SK-N-SH treated with all-trans-retinoic acid at 6 μM for 48 hours (cell line): ENCODE results near the gene TTC16.

Experiments used
- ATAC-seq: fragments of 200-7000 bp; cut with Tn5 transposase; 3 replicates; pipeline ENCODE4 v1.9.1; 2020; ENCODE audit warnings: mild to moderate bottlenecking, moderate library complexity
- ARNTL ChIP-seq: fragments of 450-650 bp; formaldehyde crosslinking; IDR thresholded peaks from 2 replicates; pipeline ENCODE4 v1.5.0; 2020; ENCODE audit warnings: low read depth, mild to moderate bottlenecking, moderate library complexity, borderline replicate concordance
- BACH2 ChIP-seq: fragments of 250-450 bp; sonication (Bioruptor Pico); IDR thresholded peaks from 2 replicates; pipeline ENCODE4 v1.9.0; 2021; ENCODE audit warnings: mild to moderate bottlenecking, borderline replicate concordance
- ESRRG ChIP-seq: fragments of 250-450 bp; sonication (Bioruptor Pico); IDR thresholded peaks from 2 replicates; pipeline ENCODE4 v1.6.1; 2021; ENCODE audit warnings: mild to moderate bottlenecking
- GLIS3 ChIP-seq: fragments of 250-450 bp; sonication (Bioruptor Pico); IDR thresholded peaks from 2 replicates; pipeline ENCODE4 v1.5.0; 2020; ENCODE audit warnings: mild to moderate bottlenecking, moderate library complexity
- OSR1 ChIP-seq: fragments of 250-450 bp; sonication (Bioruptor Pico); IDR thresholded peaks from 2 replicates; pipeline ENCODE4 v1.8.0; 2022; ENCODE audit warnings: moderate library complexity, mild to moderate bottlenecking, inconsistent platforms
- PPARA ChIP-seq: fragments of 250-450 bp; sonication (Bioruptor Pico); IDR thresholded peaks from 2 replicates; pipeline ENCODE4 v1.5.0; 2020; ENCODE audit warnings: mild to moderate bottlenecking, borderline replicate concordance
- RARB ChIP-seq: fragments of 250-450 bp; sonication (Bioruptor Pico); IDR thresholded peaks from 2 replicates; pipeline ENCODE4 v1.8.0; 2021; ENCODE audit warnings: mild to moderate bottlenecking, moderate library complexity
- SNAI2 ChIP-seq: fragments of 250-450 bp; sonication (Bioruptor Pico); IDR thresholded peaks from 2 replicates; pipeline ENCODE4 v1.5.0; 2020; ENCODE audit warnings: mild to moderate bottlenecking, moderate library complexity
- TSHZ2 ChIP-seq: fragments of 250-450 bp; sonication (Bioruptor Pico); IDR thresholded peaks from 2 replicates; pipeline ENCODE4 v1.5.0; 2020; ENCODE audit warnings: mild to moderate bottlenecking, moderate library complexity
- ZC3H10 ChIP-seq: fragments of 250-450 bp; sonication (Bioruptor Pico); IDR thresholded peaks from 2 replicates; pipeline ENCODE4 v1.5.1; 2021; ENCODE audit warnings: mild to moderate bottlenecking, moderate library complexity
- ZFP30 ChIP-seq: fragments of 450-650 bp; formaldehyde crosslinking; IDR thresholded peaks from 2 replicates; pipeline ENCODE4 v1.5.0; 2022; ENCODE audit warnings: mild to moderate bottlenecking, moderate library complexity
- ZNF70 ChIP-seq: fragments of 450-650 bp; formaldehyde crosslinking; IDR thresholded peaks from 2 replicates; pipeline ENCODE4 v1.5.0; 2020; ENCODE audit warnings: mild to moderate bottlenecking, moderate library complexity
- ZNF8 ChIP-seq: fragments of 450-650 bp; formaldehyde crosslinking; IDR thresholded peaks from 2 replicates; pipeline ENCODE4 v1.5.0; 2020; ENCODE audit warnings: mild to moderate bottlenecking, moderate library complexity
- TF ChIP-seq, protein P1 (sequence below): fragments of 250-450 bp; sonication (Bioruptor Pico); IDR thresholded peaks from 2 replicates; pipeline ENCODE4 v1.8.0; 2021; ENCODE audit warnings: low read depth, mild to moderate bottlenecking, moderate library complexity, borderline replicate concordance
- TF ChIP-seq, protein P2 (sequence below): fragments of 250-450 bp; sonication (Bioruptor Pico); IDR thresholded peaks from 2 replicates; pipeline ENCODE4 v1.5.1; 2021; ENCODE audit warnings: mild to moderate bottlenecking, moderate library complexity

Gene TTC16

GRCh38 chr9:127680226-127680625 lies 35.7 kb upstream of the TTC16 start:
- no peak for TF ChIP-seq ZNF70 (CRISPR knock-in tag)
- no peak for TF ChIP-seq BACH2 (CRISPR knock-in tag)
- ATAC-seq: no peak

- TF ChIP-seq BACH2 (CRISPR knock-in tag) (no peak), SNAI2 (CRISPR knock-in tag) (no peak), ZC3H10 (no peak), ZNF8 (no peak), GLIS3 (CRISPR knock-in tag) (no peak), ZFP30 (CRISPR knock-in tag) (no peak), ESRRG (CRISPR knock-in tag) (no peak)
- TF ChIP-seq, protein P1, sequence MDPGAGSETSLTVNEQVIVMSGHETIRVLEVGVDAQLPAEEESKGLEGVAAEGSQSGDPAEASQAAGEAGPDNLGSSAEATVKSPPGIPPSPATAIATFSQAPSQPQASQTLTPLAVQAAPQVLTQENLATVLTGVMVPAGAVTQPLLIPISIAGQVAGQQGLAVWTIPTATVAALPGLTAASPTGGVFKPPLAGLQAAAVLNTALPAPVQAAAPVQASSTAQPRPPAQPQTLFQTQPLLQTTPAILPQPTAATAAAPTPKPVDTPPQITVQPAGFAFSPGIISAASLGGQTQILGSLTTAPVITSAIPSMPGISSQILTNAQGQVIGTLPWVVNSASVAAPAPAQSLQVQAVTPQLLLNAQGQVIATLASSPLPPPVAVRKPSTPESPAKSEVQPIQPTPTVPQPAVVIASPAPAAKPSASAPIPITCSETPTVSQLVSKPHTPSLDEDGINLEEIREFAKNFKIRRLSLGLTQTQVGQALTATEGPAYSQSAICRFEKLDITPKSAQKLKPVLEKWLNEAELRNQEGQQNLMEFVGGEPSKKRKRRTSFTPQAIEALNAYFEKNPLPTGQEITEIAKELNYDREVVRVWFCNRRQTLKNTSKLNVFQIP (CRISPR knock-in tag): no peak
- ATAC-seq: no peak
These were observed 35.0 kb upstream of the TTC16 start for GRCh38 chr9:127680846-127681245.

- no peak for ATAC-seq
- no peak for TF ChIP-seq ZNF70 (CRISPR knock-in tag)
These were observed 33.3 kb upstream of the TTC16 start for GRCh38 chr9:127682351-127683136.

GRCh38 chr9:127683723-127684122 lies 32.2 kb upstream of the TTC16 start:
- TF ChIP-seq RARB: no peak
- no peak for TF ChIP-seq TSHZ2 (CRISPR knock-in tag)
- TF ChIP-seq ARNTL: no peak
- TF ChIP-seq OSR1 (CRISPR knock-in tag): no peak
- no peak for ATAC-seq

- TF ChIP-seq OSR1 (CRISPR knock-in tag): no peak
- ATAC-seq: peak; percentile 67
These were observed 31.3 kb upstream of the TTC16 start for GRCh38 chr9:127684576-127684975.

DNA sequence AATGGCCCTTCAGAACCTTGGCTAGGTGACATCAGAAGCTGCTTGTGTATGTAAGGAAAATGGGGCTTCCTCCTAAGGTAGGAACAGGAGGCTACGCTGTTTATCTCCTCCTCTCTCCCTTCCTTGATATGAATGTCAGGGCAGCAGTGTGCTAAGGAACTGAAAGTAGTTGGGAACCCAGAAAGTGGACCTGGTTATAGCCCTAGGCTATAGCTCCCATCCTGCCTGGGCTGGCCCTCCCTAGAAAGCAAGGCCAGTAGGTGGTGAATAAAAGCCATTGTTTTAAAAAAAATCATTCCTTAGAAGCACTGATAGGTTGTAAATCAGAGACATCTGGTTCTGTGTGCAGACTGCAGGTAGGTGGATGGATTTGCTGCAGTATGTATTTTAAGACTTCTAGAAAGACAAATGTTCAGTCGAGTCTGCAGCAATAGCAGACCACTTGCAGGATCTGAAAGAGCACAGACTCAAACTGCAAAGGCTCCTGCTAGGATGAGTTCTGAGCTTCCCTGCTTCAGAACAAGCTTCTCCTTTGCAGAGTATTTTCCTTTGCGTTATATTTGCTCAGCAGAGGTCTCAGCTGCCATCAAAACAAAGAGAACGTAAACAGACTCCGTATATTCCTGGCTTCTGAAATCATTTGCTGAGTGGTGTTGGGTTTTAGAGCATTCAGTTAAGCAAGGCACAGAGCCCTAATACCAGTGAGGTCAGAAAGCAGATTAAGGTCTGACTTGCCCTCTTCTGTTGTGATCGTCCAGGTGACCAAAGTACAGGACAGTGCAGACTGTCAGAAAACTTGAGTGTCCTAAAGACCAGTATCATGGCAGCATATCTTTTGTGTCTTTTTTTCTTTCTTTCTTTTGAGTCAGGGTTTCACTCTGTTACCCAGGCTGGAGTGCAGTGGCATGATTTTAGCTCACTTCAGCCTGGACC lies 29.2 kb upstream of the TTC16 start:
- no peak for ATAC-seq
- no peak for TF ChIP-seq PPARA

DNA sequence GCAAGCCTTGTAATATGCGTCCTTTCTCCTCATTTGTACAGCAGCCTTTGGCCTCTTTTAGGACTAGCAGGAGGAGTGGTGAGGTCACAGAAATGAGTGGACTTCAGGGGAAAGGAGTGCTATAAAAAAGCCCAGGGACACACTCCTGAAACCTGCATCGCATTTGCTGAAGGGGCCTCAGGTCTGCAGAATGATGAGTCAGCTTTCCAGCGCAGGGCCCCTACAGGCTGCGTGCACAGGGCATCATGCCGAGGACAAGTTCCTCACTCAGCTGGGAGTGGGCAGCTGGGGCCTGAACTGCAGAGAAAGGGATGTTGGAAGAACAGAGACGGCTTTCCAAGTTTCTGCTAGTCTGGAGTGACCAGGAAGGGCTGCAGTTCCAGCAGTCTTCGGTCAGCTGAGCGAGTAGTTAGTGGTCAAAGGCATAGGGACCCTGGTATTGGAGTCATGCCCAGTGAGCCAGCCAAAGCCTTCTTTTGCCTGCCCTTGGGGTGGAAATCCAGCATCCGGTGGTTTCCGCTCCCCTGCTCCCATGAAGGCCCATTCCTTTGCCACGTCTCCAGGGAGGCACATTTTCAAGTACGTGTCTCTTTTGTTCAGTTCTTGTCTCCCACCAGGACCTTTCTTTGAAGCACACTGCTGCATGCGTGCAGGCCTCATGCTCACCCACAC lies 26.4 kb upstream of the TTC16 start:
- TF ChIP-seq, protein P2, sequence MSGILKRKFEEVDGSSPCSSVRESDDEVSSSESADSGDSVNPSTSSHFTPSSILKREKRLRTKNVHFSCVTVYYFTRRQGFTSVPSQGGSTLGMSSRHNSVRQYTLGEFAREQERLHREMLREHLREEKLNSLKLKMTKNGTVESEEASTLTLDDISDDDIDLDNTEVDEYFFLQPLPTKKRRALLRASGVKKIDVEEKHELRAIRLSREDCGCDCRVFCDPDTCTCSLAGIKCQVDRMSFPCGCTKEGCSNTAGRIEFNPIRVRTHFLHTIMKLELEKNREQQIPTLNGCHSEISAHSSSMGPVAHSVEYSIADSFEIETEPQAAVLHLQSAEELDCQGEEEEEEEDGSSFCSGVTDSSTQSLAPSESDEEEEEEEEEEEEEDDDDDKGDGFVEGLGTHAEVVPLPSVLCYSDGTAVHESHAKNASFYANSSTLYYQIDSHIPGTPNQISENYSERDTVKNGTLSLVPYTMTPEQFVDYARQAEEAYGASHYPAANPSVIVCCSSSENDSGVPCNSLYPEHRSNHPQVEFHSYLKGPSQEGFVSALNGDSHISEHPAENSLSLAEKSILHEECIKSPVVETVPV (CRISPR knock-in tag): no peak
- no peak for TF ChIP-seq GLIS3 (CRISPR knock-in tag)
- TF ChIP-seq TSHZ2 (CRISPR knock-in tag): no peak
- TF ChIP-seq OSR1 (CRISPR knock-in tag): no peak
- no peak for TF ChIP-seq ZFP30 (CRISPR knock-in tag)
- TF ChIP-seq RARB: no peak
- TF ChIP-seq ZC3H10: no peak
- no peak for TF ChIP-seq ARNTL
- no peak for TF ChIP-seq PPARA
- ATAC-seq: no peak
